ENCODE data around the gene CRTC1. TPM values are rescaled to one million over a fixed set of nuclear protein-coding genes. Genes with fewer than 3 reads are reported as not detected.
A peak's percentile ranks its signal among the peaks of the same experiment; 100 is the strongest.

The CRTC1 gene
- total RNA-seq, 1 experiment from 2014 or later, result 12.3 TPM

GRCh38 chr19:18768046-18768771 is 84.7 kb downstream of the CRTC1 start:
- H3K27ac Mint-ChIP-seq, result no peak overlapping the region
- CTCF ChIA-PET, result interaction anchor here (0.6 to 2.6 kb wide), 11 partner anchors 9 to 472 kb away, joined by 3 to 13 read pairs (median 3); no protein-coding TSS in a partner anchor
- POLR2A ChIA-PET, result interaction anchor here (0.8 kb wide), 1 partner anchor 20 kb away, joined by 5 read pairs; no protein-coding TSS in a partner anchor

GRCh38 chr19:18768997-18769891 is 85.8 kb downstream of the CRTC1 start:
- POLR2A ChIA-PET, result no interaction called here
- CTCF ChIA-PET, result interaction anchor here (0.6 to 2.6 kb wide), 9 partner anchors 11 to 473 kb away, joined by 3 to 13 read pairs (median 4); no protein-coding TSS in a partner anchor

More at GRCh38 chr19:18768046-18768771, 84.7 kb downstream of the CRTC1 start:
- DNase-seq (ENCODE audit: low spot score), result peak; percentile 51
- H3K4me1 Mint-ChIP-seq, result no peaks in the 10 kb centered on the region
- TF ChIP-seq ZBTB21 (CRISPR knock-in tag; IDR thresholded peaks at IDR 0.05; ENCODE audit: borderline replicate concordance), result no peak
- 0 out of 2 replicates have a peak, but pooled peaks have one; percentile 18 for TF ChIP-seq CTCF (IDR thresholded peaks at IDR 0.05)
- no peak overlapping the region for H3K4me3 Mint-ChIP-seq
- H3K27me3 Mint-ChIP-seq (ENCODE audit: low read depth), result peaks cover 89% of the 10 kb centered on the region
- no peaks in the 10 kb centered on the region for H3K9me3 Mint-ChIP-seq
- ATAC-seq, result peak; percentile 11
- H3K36me3 Mint-ChIP-seq, result no peaks in the 10 kb centered on the region

More at GRCh38 chr19:18768997-18769891, 85.8 kb downstream of the CRTC1 start:
- H3K4me3 Mint-ChIP-seq, result no peak overlapping the region
- ATAC-seq (no peak), DNase-seq (ENCODE audit: low spot score) (no peak)
- peaks cover 89% of the 10 kb centered on the region for H3K27me3 Mint-ChIP-seq (ENCODE audit: low read depth)
- TF ChIP-seq IRF1 (CRISPR knock-in tag; IDR thresholded peaks at IDR 0.05) (no peak), ELF4 (CRISPR knock-in tag; IDR thresholded peaks at IDR 0.05; ENCODE audit: low read depth) (no peak), FOXP1 (CRISPR knock-in tag; IDR thresholded peaks at IDR 0.05; ENCODE audit: borderline replicate concordance) (no peak), MLX (CRISPR knock-in tag; IDR thresholded peaks at IDR 0.05) (no peak), ZNF423 (CRISPR knock-in tag; IDR thresholded peaks at IDR 0.05) (no peak), AFF4 (CRISPR knock-in tag; IDR thresholded peaks at IDR 0.05; ENCODE audit: borderline replicate concordance) (no peak), RELA (CRISPR knock-in tag; IDR thresholded peaks at IDR 0.05; ENCODE audit: borderline replicate concordance) (no peak), ZNF416 (CRISPR knock-in tag; IDR thresholded peaks at IDR 0.05) (no peak)
- no peaks in the 10 kb centered on the region for H3K36me3 Mint-ChIP-seq
- H3K27ac Mint-ChIP-seq, result no peak overlapping the region
- H3K4me1 Mint-ChIP-seq, result no peaks in the 10 kb centered on the region
- H3K9me3 Mint-ChIP-seq, result no peaks in the 10 kb centered on the region
